Fibroblast of pulmonary artery (primary cell): ENCODE measurements around the gene SMARCD2.
A peak's percentile ranks its signal among the peaks of the same experiment; 100 is the strongest.
"Not testable (repeated sequence)": the region's sequence is repeated elsewhere in the genome, so short reads cannot be mapped to it uniquely, and the experiment has no call there.

Source experiments
- DNase-seq: peaks from one replicate; pipeline ENCODE4 v3.0.0-alpha.2; 2010; ENCODE audit warnings: low read depth
- H3K4me3 ChIP-seq: replicated peaks from 2 replicates; pipeline ENCODE4 v1.5.1; 2011; ENCODE audit warnings: low read depth, mild to moderate bottlenecking, control low read depth, low read length, moderate library complexity
- CTCF ChIP-seq: IDR thresholded peaks from 2 replicates; pipeline ENCODE4 v1.5.1; 2011; ENCODE audit warnings: mild to moderate bottlenecking, control low read depth, low read length, inconsistent platforms; ENCODE audit errors: missing control alignments

Gene SMARCD2

GRCh38 chr17:63842540-63843386 is at the start of gene SMARCD2:
SMARCD2 (minus strand) TSS chr17:63842685; CDS start chr17:63842674, 11 bp downstream.
- peak within 1 kb of the TSS; percentile 92 for H3K4me3 ChIP-seq
- TF ChIP-seq CTCF: no peak
- DNase-seq: peak; percentile 99

GRCh38 chr17:63889026-63889848 is 46.8 kb upstream of the SMARCD2 start:
- peak; percentile 37 for DNase-seq
- not testable (repeated sequence) for H3K4me3 ChIP-seq
- TF ChIP-seq CTCF: peak; percentile 50

- H3K4me3 ChIP-seq, DNase-seq: not testable (repeated sequence)
Observed at GRCh38 chr17:63885119-63885518, 42.6 kb upstream of the SMARCD2 start.

- not testable (repeated sequence) for DNase-seq, H3K4me3 ChIP-seq
Observed at GRCh38 chr17:63882626-63883126, 40.2 kb upstream of the SMARCD2 start.

GRCh38 chr17:63881935-63882601 is 39.6 kb upstream of the SMARCD2 start, which contains the start of gene GH2:
GH2 (minus strand) TSS chr17:63881944; CDS start chr17:63881801, 143 bp downstream.
- peak; percentile 53 for DNase-seq
- no peak within 1 kb of the TSS for H3K4me3 ChIP-seq
- peak; percentile 64 for TF ChIP-seq CTCF

GRCh38 chr17:63881337-63881736 is 38.9 kb upstream of the SMARCD2 start:
- peak; percentile 0 for TF ChIP-seq CTCF
- not testable (repeated sequence) for DNase-seq, H3K4me3 ChIP-seq

- no peak for TF ChIP-seq CTCF
- DNase-seq: no peak
- H3K4me3 ChIP-seq: no peak overlapping the region
Observed at GRCh38 chr17:63880706-63881105, 38.2 kb upstream of the SMARCD2 start.

GRCh38 chr17:63878413-63878812 is 35.9 kb upstream of the SMARCD2 start:
- DNase-seq, H3K4me3 ChIP-seq: not testable (repeated sequence)

- not testable (repeated sequence) for H3K4me3 ChIP-seq, DNase-seq
Observed at GRCh38 chr17:63874693-63875092, 32.2 kb upstream of the SMARCD2 start.

- DNase-seq, H3K4me3 ChIP-seq: not testable (repeated sequence)
Observed at GRCh38 chr17:63874061-63874626, 31.7 kb upstream of the SMARCD2 start.

- H3K4me3 ChIP-seq, DNase-seq: not testable (repeated sequence)
Observed at GRCh38 chr17:63873577-63873976, 31.1 kb upstream of the SMARCD2 start, which contains the start of gene CSH2. CSH2 (minus strand) TSS chr17:63873677; CDS start chr17:63873614, 63 bp downstream.
